Activated T-helper 1 cell treated with anti-CD3 and anti-CD28 coated beads, Interleukin-12 subunit alpha, Interleukin-12 subunit beta, Interleukin-2, Interleukin-4 antibody, amounts not matched to agents 30 ng/mL and 10 ng/mL and 1 ng/mL, durations not matched to agents 14 hours and 24 hours and 36 hours (primary cell): ENCODE data around the gene IL12A. TPM values are rescaled to one million over a fixed set of nuclear protein-coding genes. Genes with fewer than 3 reads are reported as not detected.

ENCODE experiments used
- DNase-seq: peaks from one replicate; pipeline ENCODE4 v3.0.0; 2021; ENCODE audit warnings: low spot score
- H3K27ac Mint-ChIP-seq: one replicate; pipeline ENCODE4 v1.8.0; 2021; ENCODE audit warnings: mild to moderate bottlenecking, mixed read lengths
- H3K27me3 Mint-ChIP-seq: one replicate; pipeline ENCODE4 v1.8.0; 2022; ENCODE audit warnings: mild to moderate bottlenecking, moderate library complexity, mixed read lengths; ENCODE audit not compliant: insufficient read depth
- H3K36me3 Mint-ChIP-seq: one replicate; pipeline ENCODE4 v1.8.0; 2021; ENCODE audit warnings: low read depth, mixed read lengths
- H3K4me1 Mint-ChIP-seq: one replicate; pipeline ENCODE4 v1.8.0; 2021; ENCODE audit warnings: low read depth, mixed read lengths
- H3K4me3 Mint-ChIP-seq: one replicate; pipeline ENCODE4 v1.8.0; 2021; ENCODE audit warnings: mild to moderate bottlenecking, moderate library complexity, mixed read lengths
- H3K9me3 Mint-ChIP-seq: one replicate; pipeline ENCODE4 v1.8.0; 2021; ENCODE audit warnings: mixed read lengths
- intact Hi-C: fragments of 100-400 bp; cut with micrococcal nuclease; formaldehyde crosslinking; loops from one replicate; pipeline ENCODE4 v1.15.1; 2024
- total RNA-seq: library from RNA; stranded (reverse); gene quantifications from 2 replicates; pipeline ENCODE4 v1.2.3, GENCODE V29; 2022

The IL12A gene
- total RNA-seq, 1 donor from 2014 or later, result 0.34 TPM

DNA sequence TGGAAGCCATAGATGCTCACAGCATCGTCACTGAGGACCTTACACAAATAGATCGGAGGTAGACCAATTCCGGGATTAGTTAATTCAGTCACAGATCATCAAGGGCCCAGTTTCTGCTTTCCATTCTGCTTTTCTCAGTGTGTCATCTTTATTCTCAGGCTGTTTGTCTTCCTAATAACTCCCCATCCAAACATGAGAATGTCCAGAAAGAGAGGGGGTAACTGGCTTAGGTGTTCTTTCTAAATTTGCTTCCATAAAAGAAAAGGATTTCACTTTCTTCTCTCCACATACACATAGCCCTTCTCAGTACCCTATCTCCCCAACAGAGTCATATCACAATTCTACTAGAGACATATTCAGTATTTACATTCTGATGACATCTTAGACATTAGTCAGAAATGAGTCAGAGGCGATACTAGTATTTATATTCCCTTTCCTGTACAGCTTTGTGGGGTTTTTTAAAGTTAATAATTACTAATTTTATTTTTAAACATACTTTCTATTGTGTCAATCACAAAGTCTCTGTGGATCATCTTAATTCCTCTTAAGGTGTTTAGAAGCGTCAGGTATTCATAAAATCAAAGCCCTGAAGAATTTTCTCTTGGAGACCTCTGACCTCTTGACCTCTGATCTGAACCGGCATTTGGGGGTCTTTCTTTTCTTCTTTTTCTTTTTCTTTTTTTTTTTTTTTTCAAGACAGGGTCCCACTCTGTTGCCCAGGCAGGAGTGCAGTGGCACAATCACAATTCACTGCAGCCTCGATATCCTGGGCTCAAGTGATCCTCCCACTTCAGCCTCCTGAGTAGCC is 24.3 kb upstream of the IL12A start:
- DNase-seq, result no peak
- H3K4me1 Mint-ChIP-seq, result no peaks in the 10 kb centered on the region
- intact Hi-C loops, result no loop called here
- no peaks in the 10 kb centered on the region for H3K9me3 Mint-ChIP-seq
- no peak overlapping the region for H3K27ac Mint-ChIP-seq
- no peak overlapping the region for H3K4me3 Mint-ChIP-seq
- H3K36me3 Mint-ChIP-seq, result no peaks in the 10 kb centered on the region
- peaks cover 6% of the 10 kb centered on the region for H3K27me3 Mint-ChIP-seq

DNA sequence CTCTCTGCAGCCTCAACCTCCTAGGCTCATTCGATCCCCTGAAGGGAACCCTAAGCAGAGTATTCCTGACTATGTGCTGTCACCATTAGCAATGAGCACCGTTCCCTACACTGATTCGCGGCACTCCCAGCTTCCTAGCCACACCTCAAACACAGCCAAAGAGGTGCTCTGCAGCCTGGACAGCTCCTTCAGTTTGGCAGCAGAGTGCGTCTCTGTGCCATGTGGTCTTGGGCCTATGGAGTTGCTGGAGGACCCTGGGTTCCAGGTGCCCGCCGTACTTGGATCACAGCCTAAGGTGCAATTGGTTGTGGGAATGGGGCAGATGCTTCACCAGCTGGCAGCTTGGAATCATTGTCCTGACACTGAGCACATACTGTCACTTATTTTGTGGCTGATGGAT is 17.3 kb upstream of the IL12A start:
- intact Hi-C loops, result no loop called here
- DNase-seq, result no peak
- H3K27me3 Mint-ChIP-seq, result peaks cover 6% of the 10 kb centered on the region
- no peaks in the 10 kb centered on the region for H3K9me3 Mint-ChIP-seq
- H3K4me3 Mint-ChIP-seq, result no peak overlapping the region
- H3K4me1 Mint-ChIP-seq, result no peaks in the 10 kb centered on the region
- H3K36me3 Mint-ChIP-seq, result no peaks in the 10 kb centered on the region
- no peak overlapping the region for H3K27ac Mint-ChIP-seq

GRCh38 chr3:159977295-159977694 is 11.3 kb upstream of the IL12A start:
- H3K4me3 Mint-ChIP-seq, result no peak overlapping the region
- peaks cover 22% of the 10 kb centered on the region for H3K27me3 Mint-ChIP-seq
- H3K36me3 Mint-ChIP-seq, result no peaks in the 10 kb centered on the region
- no peak for DNase-seq
- H3K9me3 Mint-ChIP-seq, result no peaks in the 10 kb centered on the region
- no peaks in the 10 kb centered on the region for H3K4me1 Mint-ChIP-seq
- intact Hi-C loops, result no loop called here
- no peak overlapping the region for H3K27ac Mint-ChIP-seq

- no peak for DNase-seq
- H3K9me3 Mint-ChIP-seq, result no peaks in the 10 kb centered on the region
- H3K4me3 Mint-ChIP-seq, result no peak overlapping the region
- H3K27me3 Mint-ChIP-seq, result peaks cover 26% of the 10 kb centered on the region
- H3K36me3 Mint-ChIP-seq, result no peaks in the 10 kb centered on the region
- intact Hi-C loops, result no loop called here
- no peaks in the 10 kb centered on the region for H3K4me1 Mint-ChIP-seq
- no peak overlapping the region for H3K27ac Mint-ChIP-seq
Observed at GRCh38 chr3:159978353-159978752, 10.3 kb upstream of the IL12A start.

DNA sequence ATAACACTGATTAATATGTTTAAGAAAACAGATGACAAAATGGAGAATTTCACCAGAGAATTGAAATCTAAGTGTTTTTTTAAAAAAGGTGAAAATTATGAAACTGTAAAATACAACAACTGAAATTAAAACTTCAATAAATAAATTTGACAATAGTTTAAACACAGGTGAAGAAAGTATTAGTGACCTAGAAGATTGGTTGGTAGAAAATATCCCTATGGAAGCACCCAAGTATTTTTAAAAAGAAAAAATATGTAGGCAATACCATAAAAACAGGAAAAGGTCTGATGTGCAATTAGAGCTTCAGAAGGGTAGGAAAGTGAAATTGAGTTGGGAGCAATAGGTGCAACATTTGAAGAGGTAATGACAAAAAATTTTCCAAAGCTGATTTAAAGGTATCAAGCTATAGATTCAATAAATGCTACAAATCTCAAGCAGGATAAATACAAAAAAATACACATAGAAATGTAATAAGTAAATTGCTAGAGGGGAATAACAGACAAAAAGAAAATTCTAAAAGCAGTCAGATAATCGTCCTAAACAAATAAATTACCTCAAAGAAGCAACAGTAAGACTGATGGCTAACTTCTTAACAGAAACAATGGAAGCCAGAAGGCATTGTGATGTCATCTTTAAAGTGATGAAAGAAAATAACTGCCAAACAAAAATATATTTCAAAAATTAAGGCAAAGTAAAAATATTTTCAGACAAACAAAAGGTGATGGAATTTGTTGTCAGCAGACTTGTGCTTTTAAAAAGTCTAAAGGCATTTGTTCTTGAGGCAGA is 9.5 kb upstream of the IL12A start:
- Mint-ChIP-seq H3K9me3 (no peaks in the 10 kb centered on the region), H3K4me1 (no peaks in the 10 kb centered on the region), H3K27me3 (peaks cover 30% of the 10 kb centered on the region), H3K36me3 (no peaks in the 10 kb centered on the region), H3K27ac (no peak overlapping the region), H3K4me3 (no peak overlapping the region)
- intact Hi-C loops, result no loop called here
- DNase-seq, result no peak

GRCh38 chr3:159982442-159982974 is 6.1 kb upstream of the IL12A start:
- H3K36me3 Mint-ChIP-seq, result no peaks in the 10 kb centered on the region
- H3K4me1 Mint-ChIP-seq, result peaks cover 6% of the 10 kb centered on the region
- peaks cover 42% of the 10 kb centered on the region for H3K27me3 Mint-ChIP-seq
- intact Hi-C loops, result loop anchor here (10.0 kb wide), 1 partner anchor 1242 kb away; the partner anchor contains the start of gene NMD3
- no peaks in the 10 kb centered on the region for H3K9me3 Mint-ChIP-seq
- DNase-seq, result no peak
- no peak overlapping the region for H3K27ac Mint-ChIP-seq
- no peak overlapping the region for H3K4me3 Mint-ChIP-seq

DNA sequence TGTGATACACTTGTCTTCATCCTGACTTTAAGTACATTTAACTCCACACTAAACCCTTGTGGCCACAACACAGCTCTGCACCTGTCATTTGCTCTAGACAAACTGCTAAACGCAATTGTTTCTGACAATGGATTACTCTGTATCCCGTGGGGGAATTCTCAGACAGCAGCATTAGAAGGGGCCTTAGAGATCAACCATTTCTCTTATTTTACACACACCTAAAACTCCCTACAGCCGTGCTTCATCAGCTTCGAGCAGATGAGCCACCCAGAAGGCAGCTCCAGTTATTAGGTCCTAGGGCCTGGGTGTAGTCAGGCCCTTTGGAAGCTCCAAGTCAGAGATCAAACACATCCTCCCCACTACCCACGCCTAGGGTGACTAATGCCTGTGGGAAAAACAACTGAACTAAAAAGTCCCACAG is 1.3 kb upstream of the IL12A start:
- Mint-ChIP-seq H3K36me3 (peaks cover 4% of the 10 kb centered on the region), H3K4me3 (peak overlapping the region; percentile 81), H3K27me3 (peaks cover 33% of the 10 kb centered on the region), H3K27ac (no peak overlapping the region), H3K4me1 (peaks cover 24% of the 10 kb centered on the region), H3K9me3 (no peaks in the 10 kb centered on the region)
- intact Hi-C loops, result loop anchor here (5.0 to 10.0 kb wide), 4 partner anchors 75 to 1238 kb away; partner anchors contain the start of genes C3orf80 and NMD3
- DNase-seq, result no peak

GRCh38 chr3:159989973-159990846 is 1.6 kb downstream of the IL12A start:
- H3K4me3 Mint-ChIP-seq, result peak overlapping the region; percentile 66
- H3K36me3 Mint-ChIP-seq, result peaks cover 7% of the 10 kb centered on the region
- peaks cover 11% of the 10 kb centered on the region for H3K27me3 Mint-ChIP-seq
- no peak for DNase-seq
- H3K27ac Mint-ChIP-seq, result no peak overlapping the region
- intact Hi-C loops, result loop anchor here (2.0 to 10.0 kb wide), 5 partner anchors 78 to 1235 kb away; partner anchors contain the start of genes C3orf80 and NMD3
- H3K9me3 Mint-ChIP-seq, result no peaks in the 10 kb centered on the region
- H3K4me1 Mint-ChIP-seq, result peaks cover 24% of the 10 kb centered on the region

- H3K27me3 Mint-ChIP-seq, result peaks cover 3% of the 10 kb centered on the region
- no peak for DNase-seq
- peaks cover 24% of the 10 kb centered on the region for H3K4me1 Mint-ChIP-seq
- H3K27ac Mint-ChIP-seq, result no peak overlapping the region
- intact Hi-C loops, result no loop called here
- peaks cover 7% of the 10 kb centered on the region for H3K36me3 Mint-ChIP-seq
- H3K9me3 Mint-ChIP-seq, result no peaks in the 10 kb centered on the region
- no peak overlapping the region for H3K4me3 Mint-ChIP-seq
Observed at GRCh38 chr3:159991591-159991990, 3.0 kb downstream of the IL12A start.

- Mint-ChIP-seq H3K27ac (no peak overlapping the region), H3K36me3 (peaks cover 8% of the 10 kb centered on the region), H3K27me3 (peaks cover 3% of the 10 kb centered on the region), H3K4me3 (no peak overlapping the region), H3K4me1 (peaks cover 18% of the 10 kb centered on the region), H3K9me3 (no peaks in the 10 kb centered on the region)
- no peak for DNase-seq
- intact Hi-C loops, result no loop called here
Observed at GRCh38 chr3:159992589-159992988, 4.0 kb downstream of the IL12A start.

DNA sequence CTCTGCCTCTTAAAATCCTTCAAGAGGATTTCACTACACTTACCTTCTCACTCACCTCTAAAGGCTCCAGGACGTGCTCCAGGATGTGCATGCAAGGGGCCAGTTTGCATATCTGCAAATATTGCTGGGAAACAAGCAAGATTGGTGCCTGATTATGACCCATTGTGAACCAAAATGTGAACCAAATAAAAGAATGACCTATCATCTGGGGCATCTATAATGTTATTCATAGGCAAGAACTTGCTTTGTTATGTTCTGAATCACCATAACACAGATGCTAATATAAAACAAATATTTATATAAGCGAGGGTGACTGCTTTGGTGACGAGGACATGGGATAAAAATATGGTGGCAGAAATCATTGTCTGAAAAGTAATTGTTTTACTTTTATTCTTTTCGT is 5.5 kb downstream of the IL12A start:
- peaks cover 6% of the 10 kb centered on the region for H3K27me3 Mint-ChIP-seq
- no peak overlapping the region for H3K27ac Mint-ChIP-seq
- no peaks in the 10 kb centered on the region for H3K9me3 Mint-ChIP-seq
- H3K4me1 Mint-ChIP-seq, result peaks cover 8% of the 10 kb centered on the region
- peaks cover 7% of the 10 kb centered on the region for H3K36me3 Mint-ChIP-seq
- DNase-seq, result no peak
- intact Hi-C loops, result no loop called here
- no peak overlapping the region for H3K4me3 Mint-ChIP-seq

- Mint-ChIP-seq H3K9me3 (no peaks in the 10 kb centered on the region), H3K36me3 (peaks cover 7% of the 10 kb centered on the region), H3K4me1 (peaks cover 3% of the 10 kb centered on the region), H3K4me3 (no peak overlapping the region), H3K27me3 (peaks cover 3% of the 10 kb centered on the region), H3K27ac (no peak overlapping the region)
- DNase-seq, result no peak
- intact Hi-C loops, result no loop called here
Observed at GRCh38 chr3:159995091-159995490, 6.5 kb downstream of the IL12A start.
